GM12878 (cell line): ENCODE measurements around the gene PLVAP. TPM values are rescaled to one million over a fixed set of nuclear protein-coding genes. Genes with fewer than 3 reads are reported as not detected.

Experiments
- ATAC-seq: fragments of 200-7000 bp; cut with Tn5 transposase; 3 replicates; pipeline ENCODE4 v1.9.1; 2020; ENCODE audit warnings: mild to moderate bottlenecking, moderate library complexity
- BruUV-seq: library from RNA; stranded (reverse); fragments of 400-500 nt; replicated peaks from 2 replicates; lab custom pipeline; 2021; lab: Mats Ljungman, UMichigan
- CTCF ChIA-PET: fragments of 300-600 bp; sonication (Branson Sonifier 250); formaldehyde crosslinking; extraction: SDS; loops from one replicate; lab custom pipeline; 2021; ENCODE audit warnings: inconsistent platforms; lab: Yijun Ruan, JAX
- POLR2A ChIA-PET: fragments of 350-600 bp; formaldehyde crosslinking; extraction: SDS; loops from one replicate; lab custom pipeline; 2021; ENCODE audit warnings: inconsistent platforms; lab: Charles Lee
- RAD21 ChIA-PET: fragments of 300-600 bp; sonication (Branson Sonifier 250); formaldehyde crosslinking; loops from one replicate; lab custom pipeline; 2023; ENCODE audit warnings: antibody characterized with exemption; ENCODE audit not compliant: unreplicated experiment; lab: Charles Lee
- SMC1A ChIA-PET: fragments of 300-600 bp; sonication (Branson Sonifier 250); formaldehyde crosslinking; loops from one replicate; lab custom pipeline; 2023; ENCODE audit not compliant: unreplicated experiment, uncharacterized antibody; lab: Charles Lee
- DNase-seq: peaks from one replicate; pipeline ENCODE4 v3.0.0-alpha.2; 2011; ENCODE audit warnings: low read depth, low spot score
- FAIRE-seq: peaks from 3 replicates; lab custom pipeline; 2011; peaks lifted over from hg19 to GRCh38; lab: Jason Lieb, UNC
- H2AFZ ChIP-seq: 2 replicates; pipeline ENCODE4 v1.6.0; 2011; ENCODE audit warnings: low read depth, low read length, control low read depth; ENCODE audit not compliant: control insufficient read depth
- H3K27ac ChIP-seq: 2 replicates; pipeline ENCODE4 v1.5.1; 2011; ENCODE audit warnings: control low read depth; ENCODE audit not compliant: control insufficient read depth, insufficient read depth
- H3K27me3 ChIP-seq, 2 experiments: replicated peaks in 1 of 2; 2 replicates each; pipeline versions ENCODE4 v1.6.0 to v1.6.1; 2011; ENCODE audit warnings: low read length in 1 of 2; ENCODE audit not compliant: control insufficient read depth in 2 of 2, insufficient read depth in 2 of 2
- H3K36me3 ChIP-seq, 2 experiments: 2 replicates each; pipeline ENCODE4 v1.5.1; 2011; ENCODE audit warnings: low read length in 1 of 2; ENCODE audit not compliant: control insufficient read depth in 2 of 2, insufficient read depth in 2 of 2
- H3K4me1 ChIP-seq: 2 replicates; pipeline ENCODE4 v1.6.1; 2011; ENCODE audit warnings: mild to moderate bottlenecking, low read length, moderate library complexity, mixed read lengths; ENCODE audit not compliant: control insufficient read depth, insufficient read depth
- H3K4me2 ChIP-seq: 2 replicates; pipeline ENCODE4 v1.6.0; 2011; ENCODE audit warnings: control low read depth; ENCODE audit not compliant: control insufficient read depth, insufficient read depth
- H3K4me3 ChIP-seq: fragments of 200-600 bp; sonication (generic); 2 replicates; pipeline ENCODE4 v1.5.1; 2016
- H3K79me2 ChIP-seq: 2 replicates; pipeline ENCODE4 v1.6.0; 2011; ENCODE audit warnings: low read length; ENCODE audit not compliant: control insufficient read depth, insufficient read depth
- H3K9ac ChIP-seq: 2 replicates; pipeline ENCODE4 v1.8.0; 2011; ENCODE audit warnings: low read length, control low read depth, mixed read lengths; ENCODE audit not compliant: control insufficient read depth, insufficient read depth
- H3K9me3 ChIP-seq: replicated peaks from 3 replicates; pipeline ENCODE4 v1.5.1; 2011; ENCODE audit warnings: mild to moderate bottlenecking, low read length; ENCODE audit not compliant: control insufficient read depth, insufficient read depth
- H4K20me1 ChIP-seq: 2 replicates; pipeline ENCODE4 v1.6.0; 2011; ENCODE audit not compliant: control insufficient read depth, insufficient read depth
- CREB1 ChIP-seq: IDR thresholded peaks from 2 replicates; pipeline ENCODE4 v1.6.1; 2012; ENCODE audit warnings: low read depth, mild to moderate bottlenecking, inconsistent platforms
- MEF2A ChIP-seq: IDR thresholded peaks from 2 replicates; pipeline ENCODE4 v1.6.1; 2011; ENCODE audit warnings: low read depth, mild to moderate bottlenecking, low read length, moderate library complexity; ENCODE audit not compliant: insufficient read depth
- MLLT1 ChIP-seq: fragments of 450-650 bp; IDR thresholded peaks from 2 replicates; pipeline ENCODE4 v1.6.1; 2016; ENCODE audit warnings: mild to moderate bottlenecking
- SRF ChIP-seq, 2 experiments: IDR thresholded peaks; 2 replicates each; pipeline ENCODE4 v1.6.1; 2011; ENCODE audit warnings: low read depth in 2 of 2, low read length in 2 of 2, mild to moderate bottlenecking in 1 of 2, moderate library complexity in 1 of 2
- WGBS: methylation state at CpG from one replicate; pipeline ENCODE4 v1.1.6; 2016; ENCODE audit warnings: low lambda C conversion rate; ENCODE audit not compliant: insufficient replicate concordance, insufficient coverage; ENCODE audit errors: missing lambda C conversion rate; 5-methylcytosine and 5-hydroxymethylcytosine counted together
- in situ Hi-C: fragments of 300-500 bp; cut with MboI; formaldehyde crosslinking; loops from 9 replicates; pipeline ENCODE4 v1.14.3; 2018; ENCODE audit warnings: mixed read lengths
- intact Hi-C: fragments of 100-400 bp; cut with micrococcal nuclease; formaldehyde crosslinking; loops from one replicate; pipeline ENCODE4 v1.14.2; 2022; ENCODE audit not compliant: unreplicated experiment
- polyA plus RNA-seq, 11 experiments: library from polyadenylated mRNA; depleted of rRNA in 4 of 11; unstranded in 6 of 11; stranded (reverse) in 5 of 11; fragments of >200 nt; fragmentation: Nextera tagmentation in 4 of 11; fragmentation: Illumina TruSeq in 1 of 11; extraction: Ambion mirVana in 4 of 11; extraction: Trizol in 1 of 11; gene quantifications; 1 replicate in 1 of 11; 2 replicates in 10 of 11; pipeline versions ENCODE4 v1.2.1 to v1.2.3, GENCODE V29; 2011 to 2016; ENCODE audit warnings: inconsistent platforms in 2 of 11, missing spikeins in 2 of 11, low read depth in 1 of 11
- total RNA-seq, 4 experiments: library from RNA; depleted of rRNA in 3 of 4; stranded (reverse); fragments of >200 nt in 3 of 4; fragmentation: Illumina TruSeq in 1 of 4; extraction: Trizol in 1 of 4; gene quantifications; 2 replicates each; pipeline versions ENCODE4 v1.2.1 to v1.2.3, GENCODE V29; 2013 to 2021

Gene PLVAP
- total and polyA plus RNA-seq, 10 of the 15 experiments (the other 5 are each of a cell fraction or from before 2014, with no cell fraction given) = 0.03 to 0.54 (median 0.06) TPM; not detected in 4

GRCh38 chr19:17419154-17419620 is 42.0 kb upstream of the PLVAP start:
- in situ Hi-C loops = no loop called here
- POLR2A ChIA-PET = interaction anchor here (0.6 to 4.3 kb wide), 10 partner anchors 9 to 514 kb away, joined by 3 to 46 read pairs (median 4); partner anchors contain the start of genes ANO8, BST2, DDA1 and MRPL34
- peak overlapping the region; percentile 68 for H3K4me2 ChIP-seq
- 30% methylated on average over 8 of the region's 8 CpGs for WGBS
- TF ChIP-seq MLLT1 = peak; percentile 82; the same call in 1 of the 2 replicates
- no peak for TF ChIP-seq CREB1
- TF ChIP-seq MEF2A = no peak
- TF ChIP-seq SRF (IDR thresholded peaks at IDR 0.05; ENCODE audit: low read depth in 2 of 2, low read length in 2 of 2) = no peak
- H3K27ac ChIP-seq = peak overlapping the region; percentile 59
- no peak for FAIRE-seq
- CTCF ChIA-PET = interaction anchor here (0.6 to 2.6 kb wide), 12 partner anchors 9 to 77 kb away, joined by 3 to 12 read pairs (median 6); partner anchors contain the start of gene BST2
- peak overlapping the region; percentile 68 for H2AFZ ChIP-seq
- H3K36me3 ChIP-seq = peaks cover 0 to 3% of the 10 kb centered on the region in 2 experiments; a peak in 1 of 4 replicates
- H3K79me2 ChIP-seq = peaks cover 2% of the 10 kb centered on the region; the same call in 1 of the 2 replicates
- no peaks in the 10 kb centered on the region for H3K27me3 ChIP-seq
- peak overlapping the region; percentile 68 for H3K9ac ChIP-seq
- no peak for DNase-seq
- TSS peak; percentile 100 for BruUV-seq
- peak overlapping the region; percentile 76 for H3K4me3 ChIP-seq
- SMC1A ChIA-PET = interaction anchor here (0.8 to 3.7 kb wide), 6 partner anchors 13 to 113 kb away, joined by 3 to 26 read pairs (median 3); partner anchors contain the start of genes BST2 and MRPL34
- H4K20me1 ChIP-seq = no peaks in the 10 kb centered on the region
- intact Hi-C loops = no loop called here
- RAD21 ChIA-PET = interaction anchor here (0.6 to 1.6 kb wide), 8 partner anchors 13 to 832 kb away, joined by 3 to 21 read pairs (median 4); partner anchors contain the start of genes BST2, DDA1 and MRPL34
- ATAC-seq = no peak
- no peaks in the 10 kb centered on the region for H3K9me3 ChIP-seq
- H3K4me1 ChIP-seq = no peaks in the 10 kb centered on the region; the same call in 1 of the 2 replicates
